ENCODE results near the gene ASIC2.

ASIC2 gene

GRCh38 chr17:33055171-33055611 lies 237.9 kb downstream of the ASIC2 start:
- DNase-seq, result no peak

GRCh38 chr17:33054412-33054811 lies 238.7 kb downstream of the ASIC2 start:
- no peak for DNase-seq

DNA sequence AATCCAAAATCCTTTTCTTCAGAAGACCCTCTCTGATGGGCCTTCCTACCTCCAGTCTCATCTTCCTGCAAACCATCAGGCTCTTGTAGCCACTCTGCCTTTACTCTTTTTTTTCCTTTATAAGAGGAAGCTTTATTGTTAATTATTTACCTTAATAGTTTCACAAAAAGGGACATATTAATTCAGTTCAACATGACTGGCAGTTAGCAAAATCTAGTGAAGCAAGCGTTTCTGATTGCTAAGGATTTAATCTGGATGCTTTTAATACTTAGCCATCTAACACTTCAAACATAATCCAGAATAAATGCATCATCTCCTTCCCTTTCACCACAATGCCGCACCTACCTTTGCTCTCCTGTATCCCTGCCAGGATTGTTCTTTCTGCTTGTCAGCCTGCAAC lies 239.4 kb downstream of the ASIC2 start:
- DNase-seq, result no peak

DNA sequence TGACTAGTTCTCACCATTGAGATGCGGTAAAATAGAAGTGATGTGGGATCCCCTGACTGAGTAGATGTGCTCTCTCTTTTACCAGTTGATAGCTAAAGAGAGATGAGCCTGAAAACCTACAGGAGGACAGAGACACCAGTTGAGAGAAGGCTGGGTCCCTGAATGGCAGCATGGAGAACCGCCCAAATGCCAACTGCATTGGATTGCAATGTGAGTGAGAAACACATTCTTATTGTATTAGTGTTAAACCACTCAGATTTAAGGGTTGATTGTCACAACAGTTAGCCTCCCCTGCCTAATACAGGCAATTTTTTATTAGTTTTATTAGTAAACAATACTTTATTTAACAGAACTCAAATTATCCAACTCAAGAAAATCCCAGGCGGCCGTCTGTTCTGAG lies 240.2 kb downstream of the ASIC2 start:
- no peak for DNase-seq

GRCh38 chr17:33050611-33051140 lies 242.4 kb downstream of the ASIC2 start:
- no peak for DNase-seq

GRCh38 chr17:33049781-33050414 lies 243.2 kb downstream of the ASIC2 start:
- DNase-seq, result peak; percentile 25

GRCh38 chr17:33046361-33047255 lies 246.5 kb downstream of the ASIC2 start:
- no peak for DNase-seq

GRCh38 chr17:33045216-33045615 lies 247.9 kb downstream of the ASIC2 start:
- DNase-seq, result no peak

GRCh38 chr17:33044771-33045170 lies 248.3 kb downstream of the ASIC2 start:
- DNase-seq, result no peak

DNA sequence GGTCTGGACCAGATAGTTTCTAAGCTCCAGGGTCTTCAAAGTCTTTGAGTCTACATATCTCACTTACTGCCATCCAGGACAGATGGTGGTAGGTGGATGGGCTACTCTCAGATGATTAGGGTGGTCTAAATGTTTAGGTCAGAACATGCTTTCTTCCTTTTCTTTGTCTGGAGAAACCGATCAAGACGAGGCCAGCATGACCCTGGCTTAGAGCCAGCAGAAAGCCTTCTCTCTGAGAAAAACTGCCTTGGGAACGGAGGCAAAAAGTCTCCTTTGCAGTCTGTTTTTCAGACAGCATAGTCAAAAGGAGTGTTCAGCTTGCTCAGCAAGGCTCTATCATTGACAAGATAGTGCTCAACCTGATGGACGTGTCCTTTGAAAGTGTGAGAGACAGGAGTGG lies 252.6 kb downstream of the ASIC2 start:
- DNase-seq, result no peak

- DNase-seq, result no peak
Observed at GRCh38 chr17:33039874-33040273, 253.2 kb downstream of the ASIC2 start.

DNA sequence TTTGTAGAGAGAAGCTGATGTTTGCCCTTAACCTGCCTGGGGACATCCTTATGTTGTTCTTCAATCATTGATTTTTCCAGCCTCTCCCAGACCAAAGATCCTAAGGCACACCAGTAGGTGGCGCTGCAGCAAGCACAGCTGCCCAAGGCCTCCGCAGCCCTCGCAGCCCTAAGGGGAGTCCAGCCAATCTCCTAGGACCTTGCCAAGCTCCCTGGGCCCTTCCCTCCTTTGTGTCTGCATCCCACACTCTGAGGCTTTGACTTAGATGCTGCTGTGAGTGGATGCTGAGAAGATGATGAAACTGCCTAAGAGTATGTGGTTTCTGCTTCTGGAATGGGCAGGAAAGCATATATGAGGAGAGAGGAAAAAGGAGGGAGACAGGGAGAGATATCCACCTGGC lies 254.4 kb downstream of the ASIC2 start:
- peak; percentile 25 for DNase-seq

- DNase-seq, result no peak
Observed at GRCh38 chr17:33033176-33033575, 259.9 kb downstream of the ASIC2 start.

DNA sequence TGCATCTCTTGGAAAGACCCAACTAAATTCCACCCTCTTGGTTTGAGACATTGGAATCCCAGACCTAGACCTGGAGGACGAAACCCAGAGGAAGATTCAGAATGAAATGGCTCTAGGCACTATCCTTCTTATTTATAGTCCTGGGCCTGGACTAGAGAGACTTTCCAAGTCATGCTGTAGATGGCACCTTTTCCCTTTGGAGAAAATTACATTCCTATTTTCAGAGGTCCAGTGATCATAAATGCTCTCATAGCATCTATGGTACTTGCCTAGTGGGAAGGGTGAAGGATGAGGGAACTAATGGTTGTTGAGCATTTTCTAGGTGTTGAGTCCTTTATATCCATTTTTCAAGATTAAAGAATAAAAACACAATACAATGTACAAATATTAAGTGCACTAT lies 264.3 kb downstream of the ASIC2 start:
- DNase-seq, result no peak

DNA sequence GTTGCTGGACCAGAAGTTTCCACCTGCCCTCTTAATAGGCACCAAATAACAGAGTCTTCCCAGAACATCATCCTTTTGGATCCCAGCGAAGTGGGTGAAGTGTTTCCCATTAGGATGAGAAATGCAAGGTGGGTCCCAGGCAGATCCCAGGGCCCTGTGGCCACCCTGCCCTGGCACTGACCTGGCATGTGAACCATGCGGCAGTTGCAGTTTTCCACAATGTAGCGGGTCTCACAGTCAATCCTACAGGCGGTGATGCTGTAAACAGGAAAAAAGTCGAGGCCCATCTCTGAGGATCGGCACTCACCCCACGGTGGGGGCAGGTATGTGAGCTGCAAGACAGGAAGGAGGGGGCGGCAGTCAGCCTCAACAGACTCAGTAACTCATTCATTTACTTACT lies 265.0 kb downstream of the ASIC2 start:
- no peak for DNase-seq

- DNase-seq, result no peak
Observed at GRCh38 chr17:33024688-33025486, 268.2 kb downstream of the ASIC2 start.

GRCh38 chr17:33023790-33024189 lies 269.3 kb downstream of the ASIC2 start:
- DNase-seq, result no peak

GRCh38 chr17:33021731-33022408 lies 271.2 kb downstream of the ASIC2 start:
- no peak for DNase-seq

DNA sequence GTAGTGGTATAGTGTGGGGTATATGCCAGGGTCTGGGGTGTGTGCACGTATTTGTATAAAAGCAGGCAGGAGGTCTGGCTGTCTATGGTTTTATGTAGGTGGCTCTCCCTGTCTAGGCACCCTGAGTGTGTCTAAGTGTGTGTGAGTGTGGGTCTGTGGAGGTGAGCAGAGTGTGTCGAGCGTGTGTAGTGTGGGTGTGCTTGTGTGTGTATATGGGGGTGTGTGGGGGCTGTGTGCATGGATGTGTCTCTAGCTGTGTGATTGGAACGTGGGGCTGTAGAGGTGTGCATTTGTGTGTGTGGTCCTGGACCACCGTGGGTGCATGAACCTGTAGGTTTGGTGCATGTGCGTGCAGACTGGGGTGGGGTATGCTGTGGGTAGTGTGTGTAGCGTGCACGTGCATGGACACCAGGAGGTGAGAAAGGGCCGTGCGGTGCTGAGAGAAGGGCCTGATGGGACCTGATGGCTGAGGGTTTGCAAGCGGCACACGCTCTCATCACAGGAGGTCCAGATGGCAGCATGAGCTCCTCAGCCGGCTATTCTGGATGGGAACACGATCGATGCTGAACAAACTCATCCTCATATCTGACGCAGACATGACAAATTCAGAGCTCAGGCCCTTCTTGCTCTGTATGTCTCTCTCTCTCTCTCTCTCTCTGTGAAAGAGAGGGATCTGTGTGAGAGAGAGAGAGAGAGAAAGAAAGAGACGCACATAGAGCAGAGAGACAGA lies 273.8 kb downstream of the ASIC2 start:
- DNase-seq, result no peak

GRCh38 chr17:33017366-33017765 lies 275.7 kb downstream of the ASIC2 start:
- no peak for DNase-seq

DNA sequence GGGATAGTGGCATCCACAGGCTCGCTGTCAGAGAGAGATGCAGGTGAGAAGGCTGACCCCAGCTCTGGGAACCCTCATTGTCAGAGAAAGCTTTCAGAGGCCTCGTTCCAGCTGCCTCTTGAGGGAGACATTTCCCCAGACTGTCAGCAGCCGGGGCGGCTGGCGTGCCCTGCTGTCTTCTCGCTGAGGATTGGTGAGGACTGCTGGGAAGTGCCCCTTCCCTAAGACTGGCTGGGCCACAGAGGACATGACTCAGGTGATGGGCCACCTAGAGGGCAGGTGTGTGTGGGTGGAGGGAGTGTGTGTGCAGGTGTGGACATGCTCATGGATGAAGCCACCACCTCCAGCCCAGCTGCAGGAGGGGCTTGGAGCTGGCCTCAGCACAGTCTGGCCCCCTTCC lies 276.2 kb downstream of the ASIC2 start:
- DNase-seq, result no peak

All from activated CD4-positive, alpha-beta T cell treated with anti-CD3 and anti-CD28 coated beads, Interleukin-2, amount 50 U/mL, for 16 hours (primary cell).